ENCODE measurements around the gene TMEM74B. TPM values are rescaled to one million over a fixed set of nuclear protein-coding genes. Genes with fewer than 3 reads are reported as not detected.

The TMEM74B gene
- total and polyA plus RNA-seq, 2 donors (not counting 1 experiment from before 2014, with no cell fraction given): 0.42 to 1.4 TPM

DNA sequence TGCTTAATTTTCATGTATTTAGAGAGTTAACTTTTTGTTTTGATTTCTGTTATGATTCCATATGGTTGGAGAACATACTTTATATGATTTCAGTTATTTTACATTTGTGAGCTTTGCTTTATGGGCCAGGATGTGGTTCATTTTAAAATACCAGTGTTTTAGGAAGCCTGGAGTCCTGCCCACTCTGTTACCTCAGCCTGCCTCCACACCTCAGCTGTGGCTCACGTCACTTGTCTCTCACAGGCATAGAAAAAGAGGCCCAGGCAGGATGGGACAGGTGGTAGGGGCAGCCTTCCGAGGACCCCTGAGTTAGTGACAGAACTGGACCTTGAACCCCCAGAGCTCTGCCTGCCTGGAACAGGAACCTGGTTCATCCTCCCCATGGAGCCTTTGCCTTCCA lies 50.4 kb downstream of the TMEM74B start:
- ChIA-PET POLR2A (no interaction called here), CTCF (no interaction called here)
- ATAC-seq (ENCODE audit: low read depth): no peak

GRCh38 chr20:1131354-1131753 lies 53.4 kb downstream of the TMEM74B start:
- WGBS (ENCODE audit: insufficient coverage): 100% methylated on average over 3 of the region's 3 CpGs
- CTCF ChIA-PET: no interaction called here

More for the DNA sequence above, 50.4 kb downstream of the TMEM74B start:
- no peak overlapping the region for H3K4me3 Mint-ChIP-seq
- Histone ChIP-seq H3K36me3 (replicated peaks in 1 of 2; ENCODE audit: control extremely low read depth in 1 of 2, control insufficient read depth in 1 of 2, extremely low read depth in 1 of 2, insufficient read depth in 2 of 2, low read length in 1 of 2) (peaks cover 9 to 77% of the 10 kb centered on the region in 2 experiments), H4K20me1 (ENCODE audit: control insufficient read depth, insufficient read depth, low read length, poor library complexity, severe bottlenecking) (peaks cover 56% of the 10 kb centered on the region), H3K27me3 (replicated peaks in 1 of 4; ENCODE audit: control extremely low read depth in 1 of 4, control insufficient read depth in 3 of 4, insufficient read depth in 4 of 4, low read length in 3 of 4) (no peaks in the 10 kb centered on the region), H3K9me3 (ENCODE audit: control extremely low read depth in 1 of 3, control insufficient read depth in 2 of 3, insufficient read depth in 1 of 3, low read length in 2 of 3) (no peaks in the 10 kb centered on the region), H3K4me3 (ENCODE audit: control extremely low read depth in 1 of 5, extremely low read depth in 1 of 5, insufficient read depth in 1 of 5, low read depth in 2 of 5, low read length in 4 of 5) (no peak overlapping the region), H3K4me1 (ENCODE audit: control insufficient read depth in 2 of 2, insufficient read depth in 2 of 2, low read length in 2 of 2) (peaks cover 8% of the 10 kb centered on the region in 2 donors), H2AFZ (ENCODE audit: insufficient read depth, low read depth, low read length, poor library complexity, severe bottlenecking) (no peak overlapping the region), H3K79me2 (ENCODE audit: control insufficient read depth, insufficient read depth, low read length) (peaks cover 87% of the 10 kb centered on the region), H3K9ac (ENCODE audit: low read length) (no peak overlapping the region), H3K27ac (ENCODE audit: low read length in 2 of 2) (no peak overlapping the region), H3K4me2 (replicated peaks; ENCODE audit: low read depth, low read length, poor library complexity, severe bottlenecking) (no peak overlapping the region)
- TF ChIP-seq EZH2 (IDR thresholded peaks at IDR 0.05; ENCODE audit: borderline replicate concordance, insufficient read depth, low read depth, low read length, poor library complexity, severe bottlenecking) (no peak), CTCF (IDR thresholded peaks at IDR 0.05) (no peak)
- H3K27ac Mint-ChIP-seq: no peak overlapping the region
- peaks cover 21% of the 10 kb centered on the region for H3K4me1 Mint-ChIP-seq
- H3K9me3 Mint-ChIP-seq (ENCODE audit: insufficient read depth): no peaks in the 10 kb centered on the region
- no peaks in the 10 kb centered on the region for H3K27me3 Mint-ChIP-seq
- DNase-seq: no peak
- WGBS (ENCODE audit: insufficient coverage): 100% methylated on average over 2 of the region's 2 CpGs
- intact Hi-C loops (cut with micrococcal nuclease): no loop called here

More at GRCh38 chr20:1131354-1131753, 53.4 kb downstream of the TMEM74B start:
- ATAC-seq (ENCODE audit: low read depth): no peak
- no peaks in the 10 kb centered on the region for H3K27me3 ChIP-seq (replicated peaks in 1 of 4; ENCODE audit: control extremely low read depth in 1 of 4, control insufficient read depth in 3 of 4, insufficient read depth in 4 of 4, low read length in 3 of 4)
- POLR2A ChIA-PET: no interaction called here
- Mint-ChIP-seq H3K27ac (peak overlapping the region; percentile 64), H3K4me1 (peaks cover 21% of the 10 kb centered on the region), H3K27me3 (no peaks in the 10 kb centered on the region), H3K4me3 (no peak overlapping the region), H3K9me3 (ENCODE audit: insufficient read depth) (no peaks in the 10 kb centered on the region)
- H3K9ac ChIP-seq (ENCODE audit: low read length): no peak overlapping the region
- peaks cover 40% of the 10 kb centered on the region for H4K20me1 ChIP-seq (ENCODE audit: control insufficient read depth, insufficient read depth, low read length, poor library complexity, severe bottlenecking)
- no peak overlapping the region for H2AFZ ChIP-seq (ENCODE audit: insufficient read depth, low read depth, low read length, poor library complexity, severe bottlenecking)
- H3K27ac ChIP-seq (ENCODE audit: low read length in 2 of 2): peak overlapping the region in 1 of 2 donors; percentile 12
- H3K36me3 ChIP-seq (replicated peaks in 1 of 2; ENCODE audit: control extremely low read depth in 1 of 2, control insufficient read depth in 1 of 2, extremely low read depth in 1 of 2, insufficient read depth in 2 of 2, low read length in 1 of 2): peaks cover 4 to 81% of the 10 kb centered on the region in 2 experiments
- DNase-seq: no peak
- peaks cover 8% of the 10 kb centered on the region in 2 donors for H3K4me1 ChIP-seq (ENCODE audit: control insufficient read depth in 2 of 2, insufficient read depth in 2 of 2, low read length in 2 of 2)
- H3K79me2 ChIP-seq (ENCODE audit: control insufficient read depth, insufficient read depth, low read length): peaks cover 66% of the 10 kb centered on the region
- H3K4me2 ChIP-seq (replicated peaks; ENCODE audit: low read depth, low read length, poor library complexity, severe bottlenecking): peak overlapping the region; percentile 20
- H3K4me3 ChIP-seq (ENCODE audit: control extremely low read depth in 1 of 5, extremely low read depth in 1 of 5, insufficient read depth in 1 of 5, low read depth in 2 of 5, low read length in 4 of 5): no peak overlapping the region
- intact Hi-C loops (cut with micrococcal nuclease): no loop called here
- TF ChIP-seq CTCF (IDR thresholded peaks at IDR 0.05) (no peak), EZH2 (IDR thresholded peaks at IDR 0.05; ENCODE audit: borderline replicate concordance, insufficient read depth, low read depth, low read length, poor library complexity, severe bottlenecking) (no peak)
- H3K9me3 ChIP-seq (ENCODE audit: control extremely low read depth in 1 of 3, control insufficient read depth in 2 of 3, insufficient read depth in 1 of 3, low read length in 2 of 3): no peaks in the 10 kb centered on the region
